Measurements from ENCODE around the gene RAD51.

GRCh38 chr15:40731034-40731433 lies 36.1 kb downstream of the RAD51 start:
- no peak for TF ChIP-seq PATZ1 (CRISPR knock-in tag; IDR thresholded peaks at IDR 0.05; ENCODE audit: borderline replicate concordance)
- TF ChIP-seq TSHZ2 (CRISPR knock-in tag; IDR thresholded peaks at IDR 0.05), result no peak
- no peak for TF ChIP-seq PPARA (CRISPR knock-in tag; IDR thresholded peaks at IDR 0.05; ENCODE audit: borderline replicate concordance)
- no peak for TF ChIP-seq ZNF565 (CRISPR knock-in tag; conservative IDR thresholded peaks at IDR 0.05; ENCODE audit: low read depth)
- TF ChIP-seq ISL1 (CRISPR knock-in tag; IDR thresholded peaks at IDR 0.05), result no peak
- no peak for TF ChIP-seq RARB (CRISPR knock-in tag; IDR thresholded peaks at IDR 0.05)

Data from SK-N-SH treated with all-trans-retinoic acid at 6 μM for 48 hours (cell line).